GM13977 (cell line): Measurements from ENCODE around the gene FAM237A.

Source experiments
- DNase-seq: peaks from one replicate; pipeline ENCODE4 v3.0.0; 2012; ENCODE audit warnings: low spot score
- in situ Hi-C: fragments of 300-500 bp; cut with MboI; formaldehyde crosslinking; loops from one replicate; pipeline ENCODE4 v1.12.0; 2022; ENCODE audit warnings: low sequenced_read_pairs, low pct_unique_long_range_greater_than_20kb, mixed read lengths, inconsistent platforms; ENCODE audit not compliant: unreplicated experiment
- TF ChIP-seq, protein P1 (sequence below): IDR thresholded peaks from 2 replicates; pipeline ENCODE4 v1.5.1; 2012; ENCODE audit warnings: mild to moderate bottlenecking, control low read depth; ENCODE audit not compliant: insufficient read depth; ENCODE audit errors: extremely low read depth, missing control alignments

The FAM237A gene

DNA sequence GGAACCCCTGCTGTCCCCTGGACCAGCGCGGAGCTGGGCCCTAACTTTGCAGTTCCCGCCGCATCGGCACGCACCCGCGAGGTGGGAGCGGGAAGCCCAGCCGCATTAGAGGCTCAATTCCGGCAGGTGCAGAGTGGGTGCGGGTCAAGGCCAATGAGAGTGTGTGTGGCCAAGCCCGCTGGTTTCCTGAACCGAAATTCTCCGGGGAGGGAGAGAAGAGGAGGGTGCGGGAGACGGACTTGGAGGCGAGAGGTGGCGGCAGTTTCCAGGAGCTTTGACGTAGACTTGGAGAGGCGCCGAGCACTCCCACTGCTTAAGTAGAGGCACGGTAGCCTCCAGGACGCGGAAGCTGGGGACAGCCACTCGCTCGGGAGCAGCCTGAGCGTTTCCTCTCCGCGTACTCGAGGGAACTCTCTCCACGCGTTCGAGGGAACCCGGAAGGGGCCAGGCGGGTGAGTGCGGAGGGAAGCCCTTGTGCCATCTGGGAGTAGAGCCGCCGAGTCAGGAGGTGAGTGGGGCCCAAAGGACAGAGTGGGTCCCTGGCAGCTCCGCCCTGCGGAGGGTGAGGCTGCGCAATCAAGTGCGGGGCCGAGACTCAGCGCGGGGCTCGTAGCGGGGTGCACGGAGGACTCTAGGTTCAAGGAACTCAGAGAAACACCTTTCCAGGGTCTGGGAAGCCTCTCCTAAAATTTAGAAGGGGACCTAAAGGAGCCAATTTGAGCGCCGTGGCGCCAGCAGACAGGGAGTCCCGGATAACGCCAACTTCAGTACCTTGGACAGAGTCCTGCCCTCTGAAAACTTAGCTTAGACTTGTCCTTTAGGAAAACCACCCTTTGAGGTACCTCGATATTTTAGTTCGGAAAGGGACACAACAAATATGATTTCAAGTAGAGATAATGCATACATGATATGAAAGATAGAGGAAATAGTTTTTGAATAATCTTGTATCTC lies at the start of gene FAM237A:
TSS of gene FAM237A (plus strand) at position 413 of the 951 bp plus-strand sequence. CDS start 1,750 bp downstream, outside the sequence.
- peak; percentile 51 for DNase-seq
- TF ChIP-seq, protein P1, sequence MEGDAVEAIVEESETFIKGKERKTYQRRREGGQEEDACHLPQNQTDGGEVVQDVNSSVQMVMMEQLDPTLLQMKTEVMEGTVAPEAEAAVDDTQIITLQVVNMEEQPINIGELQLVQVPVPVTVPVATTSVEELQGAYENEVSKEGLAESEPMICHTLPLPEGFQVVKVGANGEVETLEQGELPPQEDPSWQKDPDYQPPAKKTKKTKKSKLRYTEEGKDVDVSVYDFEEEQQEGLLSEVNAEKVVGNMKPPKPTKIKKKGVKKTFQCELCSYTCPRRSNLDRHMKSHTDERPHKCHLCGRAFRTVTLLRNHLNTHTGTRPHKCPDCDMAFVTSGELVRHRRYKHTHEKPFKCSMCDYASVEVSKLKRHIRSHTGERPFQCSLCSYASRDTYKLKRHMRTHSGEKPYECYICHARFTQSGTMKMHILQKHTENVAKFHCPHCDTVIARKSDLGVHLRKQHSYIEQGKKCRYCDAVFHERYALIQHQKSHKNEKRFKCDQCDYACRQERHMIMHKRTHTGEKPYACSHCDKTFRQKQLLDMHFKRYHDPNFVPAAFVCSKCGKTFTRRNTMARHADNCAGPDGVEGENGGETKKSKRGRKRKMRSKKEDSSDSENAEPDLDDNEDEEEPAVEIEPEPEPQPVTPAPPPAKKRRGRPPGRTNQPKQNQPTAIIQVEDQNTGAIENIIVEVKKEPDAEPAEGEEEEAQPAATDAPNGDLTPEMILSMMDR, result no peak
- in situ Hi-C loops, result no loop called here

DNA sequence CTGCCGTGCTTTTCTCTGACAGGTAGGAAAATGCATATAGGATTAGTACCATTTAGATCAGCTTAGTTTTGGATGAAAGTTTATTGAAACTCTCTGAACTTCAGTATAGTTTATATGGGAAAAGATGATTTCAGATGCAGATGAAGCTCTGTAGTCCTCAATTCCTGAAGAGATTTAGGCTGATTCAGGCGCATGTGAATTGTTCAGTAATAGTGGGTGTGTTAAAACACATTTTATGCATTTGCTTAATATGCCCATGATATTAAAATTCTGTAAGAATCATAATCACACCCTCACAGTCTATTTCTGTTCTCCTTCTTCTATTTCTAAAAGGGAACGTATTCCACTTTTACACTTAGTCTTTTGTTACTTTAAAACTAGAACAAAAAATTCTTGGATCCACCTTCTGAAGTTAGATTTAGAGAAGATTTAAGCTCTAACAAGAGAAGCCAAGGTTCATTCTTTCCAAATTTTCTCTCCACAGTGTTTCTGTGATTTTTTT lies 44.5 kb upstream of the FAM237A start:
- TF ChIP-seq, protein P1, result no peak
- in situ Hi-C loops, result no loop called here
- no peak for DNase-seq

DNA sequence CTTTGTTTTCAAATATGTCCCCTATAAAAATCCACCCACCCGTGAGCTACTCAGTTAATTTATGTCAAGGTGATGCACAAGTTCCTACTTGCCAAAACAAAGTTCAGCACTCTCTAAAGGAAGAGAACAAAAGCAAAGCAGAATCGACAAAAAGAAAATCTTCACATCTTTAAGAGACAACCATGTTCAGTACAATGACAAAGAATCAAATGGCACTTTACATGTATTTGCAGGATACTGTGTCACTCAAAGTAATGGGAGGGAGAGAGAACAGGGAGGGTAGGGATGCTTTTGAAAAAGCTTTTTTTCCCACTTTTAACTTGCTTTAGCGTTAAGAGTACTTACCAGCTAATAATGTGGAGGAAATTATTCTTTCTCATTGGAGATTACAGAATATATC lies 39.0 kb upstream of the FAM237A start:
- no peak for DNase-seq
- TF ChIP-seq, protein P1, result no peak
- in situ Hi-C loops, result no loop called here

DNA sequence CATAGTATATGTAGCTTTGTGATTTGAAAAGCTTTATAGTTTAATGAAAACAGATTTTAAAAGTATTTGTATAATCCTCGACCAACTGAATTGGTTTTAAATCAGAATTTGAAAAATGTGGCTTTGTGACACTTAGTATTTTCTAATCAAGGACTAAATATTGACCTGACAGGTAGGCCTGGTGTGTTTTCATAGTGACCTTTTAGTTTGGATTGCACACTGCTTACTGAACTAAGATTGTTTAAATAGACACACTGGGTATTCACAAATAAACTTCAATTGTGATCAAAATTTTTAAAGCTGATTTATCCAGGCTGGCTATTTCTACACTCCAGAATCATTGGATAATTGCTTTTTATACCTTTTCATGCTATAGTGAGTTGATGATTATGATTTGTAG lies 31.8 kb upstream of the FAM237A start:
- in situ Hi-C loops, result no loop called here
- DNase-seq, result no peak
- TF ChIP-seq, protein P1, result no peak

DNA sequence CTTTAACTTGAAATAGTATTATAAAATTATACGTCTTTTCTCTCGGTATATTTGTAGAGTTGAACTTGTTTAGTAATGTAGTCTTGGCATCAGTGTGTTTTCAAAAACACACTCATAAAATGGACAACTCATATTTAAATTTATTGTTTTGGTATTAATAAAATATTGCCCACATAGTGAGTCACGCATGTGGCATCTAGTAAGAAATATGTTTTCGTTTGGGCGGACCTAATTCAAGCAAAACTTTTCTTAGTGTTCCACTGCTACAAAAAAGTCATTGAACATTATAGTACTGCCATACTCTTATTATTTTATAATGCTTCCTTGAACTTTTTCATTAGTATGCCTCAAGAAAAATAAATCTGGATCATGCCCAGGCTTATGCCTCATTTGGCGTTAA lies 31.1 kb upstream of the FAM237A start:
- TF ChIP-seq, protein P1, result no peak
- in situ Hi-C loops, result no loop called here
- DNase-seq, result no peak

DNA sequence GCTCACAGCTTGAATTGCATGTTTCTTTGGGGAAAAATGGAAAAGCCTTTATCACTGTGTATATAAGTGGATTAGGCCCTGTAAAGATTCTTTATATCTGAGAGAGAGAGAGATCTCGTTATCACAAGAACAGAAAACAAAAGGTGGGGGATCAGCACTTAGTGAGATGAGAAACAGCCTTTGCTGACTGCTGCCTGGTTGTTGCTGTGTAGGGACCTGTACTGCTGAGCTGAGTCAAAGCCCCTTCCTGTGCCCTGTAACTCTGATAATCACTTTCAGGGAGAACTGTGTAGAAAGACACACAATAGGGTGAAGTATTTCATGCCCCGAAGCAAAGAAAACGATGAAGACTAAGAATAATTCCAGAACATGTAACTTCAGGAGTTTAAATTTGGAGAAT lies 30.6 kb upstream of the FAM237A start:
- in situ Hi-C loops, result no loop called here
- TF ChIP-seq, protein P1, result no peak
- DNase-seq, result no peak
